GM18519 (cell line): ENCODE results near the gene UBQLNL.
A peak's percentile ranks its signal among the peaks of the same experiment; 100 is the strongest.

Source experiments
- ATAC-seq: cut with Tn5 transposase; IDR thresholded peaks from one replicate; pipeline ENCODE4 v1.9.1; 2021; ENCODE audit warnings: mild to moderate bottlenecking, moderate library complexity; ENCODE audit not compliant: unreplicated experiment, low FRiP score

UBQLNL gene, protein sequence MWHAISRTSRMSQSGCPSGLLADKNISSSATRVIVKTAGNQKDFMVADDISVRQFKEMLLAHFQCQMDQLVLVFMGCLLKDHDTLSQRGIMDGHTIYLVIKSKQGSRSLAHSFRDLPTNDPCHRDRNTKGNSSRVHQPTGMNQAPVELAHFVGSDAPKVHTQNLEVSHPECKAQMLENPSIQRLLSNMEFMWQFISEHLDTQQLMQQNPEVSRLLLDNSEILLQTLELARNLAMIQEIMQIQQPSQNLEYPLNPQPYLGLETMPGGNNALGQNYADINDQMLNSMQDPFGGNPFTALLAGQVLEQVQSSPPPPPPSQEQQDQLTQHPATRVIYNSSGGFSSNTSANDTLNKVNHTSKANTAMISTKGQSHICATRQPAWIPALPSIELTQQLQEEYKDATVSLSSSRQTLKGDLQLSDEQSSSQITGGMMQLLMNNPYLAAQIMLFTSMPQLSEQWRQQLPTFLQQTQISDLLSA

DNA sequence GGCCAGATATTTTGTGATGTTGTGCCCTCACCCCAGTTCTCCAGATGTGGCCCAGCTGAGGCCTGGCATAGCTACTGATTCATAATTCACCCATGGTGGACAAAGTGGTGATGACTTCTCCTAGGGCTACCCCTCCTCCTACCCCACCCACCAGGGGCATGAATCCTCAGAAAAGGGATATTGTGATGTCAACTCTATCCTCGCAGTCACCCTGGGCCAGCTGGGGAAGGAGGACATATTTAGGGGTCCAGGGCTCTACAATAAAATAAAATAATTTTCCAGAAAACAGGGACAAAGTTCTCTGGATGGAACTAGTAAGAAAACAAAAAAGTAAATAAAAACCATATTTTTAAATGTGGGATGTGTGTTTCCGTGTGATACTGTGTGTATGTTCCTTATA, at the start of gene UBQLNL:
TSS of gene UBQLNL (minus strand) at position 101 of the 400 bp plus-strand sequence. CDS start 258 bp downstream, outside the sequence.
- ATAC-seq = no peak

DNA sequence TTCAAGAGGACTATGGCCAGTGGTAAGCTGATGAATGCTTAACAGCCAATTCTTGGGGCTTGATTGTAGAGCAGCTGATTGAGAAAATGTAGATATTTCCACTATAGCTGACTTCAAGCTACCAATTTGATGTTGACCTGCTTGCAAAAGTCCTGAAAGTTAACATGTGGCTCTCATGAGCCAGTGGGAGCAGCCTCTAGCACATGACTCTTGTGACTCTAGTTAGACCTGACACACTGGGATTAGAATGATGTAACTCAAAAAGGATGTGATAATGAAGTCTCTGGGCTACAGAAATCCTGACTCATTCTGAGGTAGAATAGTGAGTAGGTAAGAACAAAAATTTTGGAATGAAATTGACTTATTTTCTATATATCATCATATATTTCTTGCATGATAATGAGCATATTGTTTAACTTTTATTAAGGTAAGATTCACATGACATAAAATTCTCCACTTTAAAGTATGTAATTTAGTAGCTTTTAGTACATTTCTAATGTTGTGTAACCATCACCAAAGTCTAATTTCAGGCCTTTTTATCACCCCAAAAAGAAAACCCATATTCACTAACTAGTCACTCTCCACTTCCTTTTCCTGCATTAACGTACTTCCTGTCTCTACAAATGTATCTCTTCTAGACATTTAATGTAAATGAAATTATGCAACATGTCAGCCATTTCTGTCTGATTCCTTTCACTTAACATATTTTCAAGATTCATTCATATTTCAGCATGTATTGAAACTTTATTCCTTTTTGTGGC, 47.9 kb upstream of the UBQLNL start:
- ATAC-seq = no peak

DNA sequence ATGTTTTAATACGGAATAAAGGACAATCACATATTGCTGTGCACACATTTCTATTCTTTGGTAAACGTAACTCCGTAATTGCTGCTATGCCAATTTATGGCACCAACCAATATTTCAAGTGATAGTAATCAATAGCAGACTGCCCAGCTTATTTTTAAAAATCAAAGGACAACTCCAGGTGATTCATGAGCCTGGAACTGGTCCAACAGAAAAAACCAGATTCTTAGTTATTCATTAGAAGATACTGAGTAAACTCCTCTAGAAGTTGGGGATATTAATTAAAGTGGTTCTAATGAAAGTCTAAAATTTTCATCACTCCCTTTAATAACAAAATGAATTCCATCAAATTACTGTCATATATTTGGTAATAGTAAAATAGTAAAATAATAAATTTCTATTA, 41.3 kb upstream of the UBQLNL start:
- no peak for ATAC-seq

DNA sequence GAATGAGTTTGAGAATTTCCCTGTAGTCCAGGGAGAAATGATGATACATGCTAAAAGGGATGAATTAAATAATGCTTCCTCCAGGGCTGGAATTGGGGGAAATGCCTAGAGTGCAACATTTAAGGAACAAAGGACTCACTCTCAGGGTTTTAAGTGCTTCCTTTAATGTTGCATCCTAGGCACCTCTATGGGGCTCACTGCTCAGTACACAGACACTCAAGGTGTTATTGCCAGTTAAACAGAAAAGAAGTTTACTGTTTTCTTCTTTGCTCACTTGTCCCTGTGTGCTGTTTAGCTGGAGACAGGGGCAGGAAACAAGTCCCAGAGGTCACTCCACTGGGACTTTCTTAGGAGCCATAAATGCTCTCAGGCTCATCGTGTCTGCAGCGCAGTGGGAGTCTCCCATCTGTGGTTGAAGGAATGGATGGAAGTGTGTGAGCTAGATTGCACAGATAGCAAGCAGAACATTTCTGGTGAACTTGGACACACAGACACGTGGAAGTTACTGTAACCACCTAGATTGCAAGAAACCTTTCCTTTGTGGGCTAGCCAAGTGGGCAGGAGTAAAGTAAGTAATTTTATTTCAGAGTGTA, 40.2 kb upstream of the UBQLNL start:
- ATAC-seq = no peak

DNA sequence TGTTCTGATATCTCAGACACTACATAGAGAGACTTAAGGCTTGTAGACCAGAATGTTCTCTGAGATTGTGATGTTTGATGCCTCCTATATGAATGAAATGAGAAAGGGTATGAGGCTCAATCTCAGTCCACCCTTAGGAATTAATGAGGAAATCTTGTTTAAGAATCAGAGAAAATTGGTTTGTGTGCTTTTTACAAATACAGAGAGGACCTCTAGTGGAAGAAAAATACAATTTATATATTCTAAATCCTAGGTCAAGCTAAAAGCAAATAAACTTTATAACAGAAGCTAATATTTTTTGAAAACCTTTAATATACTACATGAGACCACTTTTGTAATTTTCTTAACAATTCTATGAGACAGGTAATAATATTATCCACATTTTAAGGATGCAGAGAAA, 36.8 kb upstream of the UBQLNL start:
- no peak for ATAC-seq

DNA sequence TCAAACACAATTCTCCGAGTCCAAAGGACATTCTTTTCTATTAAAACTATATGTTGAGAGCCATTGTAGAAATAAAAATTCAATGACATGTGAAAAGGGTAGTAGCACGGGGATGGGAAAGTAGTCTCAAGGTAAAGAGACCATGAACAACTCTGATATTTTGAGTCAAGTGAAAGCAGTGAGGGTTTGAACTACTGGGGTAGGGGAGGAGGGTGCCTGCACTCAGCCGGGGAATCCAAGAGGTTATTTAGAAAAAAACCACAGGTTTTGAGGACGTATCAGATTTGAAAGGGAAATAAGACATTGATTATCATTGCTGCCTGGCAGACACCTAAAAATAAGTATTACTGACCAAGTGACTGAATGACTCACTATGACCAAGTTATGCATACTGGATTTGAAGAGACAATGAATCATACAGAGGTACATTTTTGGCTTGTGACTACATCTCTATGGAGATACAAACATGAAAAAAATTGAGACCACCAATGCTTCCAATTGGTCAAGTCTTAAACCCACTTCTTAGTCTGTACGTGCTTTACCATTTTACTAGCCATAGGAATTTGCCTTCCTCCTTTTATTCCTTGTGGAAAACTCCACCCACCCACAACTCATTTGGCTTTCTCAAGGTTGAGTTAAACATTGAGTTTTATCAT, 34.1 kb upstream of the UBQLNL start:
- ATAC-seq = peak; percentile 66

DNA sequence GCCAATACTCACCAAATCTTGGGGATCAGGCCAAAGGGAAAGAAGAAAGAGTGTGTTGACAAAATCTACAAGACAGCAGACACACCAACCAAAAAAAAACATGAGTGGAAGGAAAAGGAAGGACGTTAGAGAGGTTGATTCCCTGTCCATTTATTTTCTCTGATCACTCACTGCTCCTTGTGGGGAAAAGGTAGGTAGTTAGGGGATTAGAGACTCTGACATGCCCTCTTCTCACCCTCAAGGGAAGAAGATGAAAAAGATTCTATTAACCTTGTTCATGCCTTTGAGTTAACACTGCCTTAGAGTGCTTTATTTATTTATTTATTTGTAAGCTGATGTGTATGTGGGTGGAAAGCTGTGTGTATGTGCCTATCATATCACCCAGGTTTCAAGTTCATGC, 31.9 kb upstream of the UBQLNL start, which contains the start of gene OR52H1:
TSS of gene OR52H1 (minus strand) at position 101 of the 400 bp plus-strand sequence. CDS start 3,035 bp downstream, outside the sequence.
- no peak for ATAC-seq

DNA sequence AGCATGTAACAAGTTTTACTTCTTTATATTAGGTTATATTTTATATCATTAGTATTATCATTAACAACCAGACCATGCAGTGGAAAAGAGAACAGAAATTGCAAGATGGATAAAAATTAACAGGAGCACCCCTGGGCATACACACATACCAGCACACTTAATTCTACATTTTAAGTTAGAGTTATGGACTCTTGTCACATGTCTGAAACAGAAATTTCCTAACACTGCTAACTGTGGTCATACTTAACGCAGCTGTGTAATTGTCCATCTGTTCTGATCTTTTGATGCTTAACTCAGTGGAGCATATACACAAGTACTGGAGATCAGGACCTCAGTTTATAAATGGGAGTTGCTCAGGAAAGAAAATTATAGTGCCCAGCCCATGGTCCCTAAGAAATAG, 31.5 kb upstream of the UBQLNL start:
- no peak for ATAC-seq

DNA sequence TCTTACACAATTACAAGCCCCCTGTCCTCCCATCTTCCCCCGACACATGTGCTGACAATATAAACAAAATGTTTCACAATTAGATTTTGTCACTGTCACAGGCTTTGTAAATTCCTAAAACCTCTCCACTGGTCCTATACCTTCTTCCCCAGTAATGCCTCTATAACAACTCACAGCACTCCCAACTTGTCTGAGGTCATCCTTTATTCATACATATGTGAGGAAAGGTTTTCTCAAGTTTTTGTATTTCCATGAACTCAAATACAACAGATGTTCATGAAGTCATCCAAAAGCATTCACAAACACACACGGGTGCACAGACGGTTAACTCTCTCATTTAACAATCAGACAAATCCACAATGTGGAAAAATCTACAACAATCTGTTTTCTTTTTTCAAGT, 30.0 kb upstream of the UBQLNL start:
- no peak for ATAC-seq

DNA sequence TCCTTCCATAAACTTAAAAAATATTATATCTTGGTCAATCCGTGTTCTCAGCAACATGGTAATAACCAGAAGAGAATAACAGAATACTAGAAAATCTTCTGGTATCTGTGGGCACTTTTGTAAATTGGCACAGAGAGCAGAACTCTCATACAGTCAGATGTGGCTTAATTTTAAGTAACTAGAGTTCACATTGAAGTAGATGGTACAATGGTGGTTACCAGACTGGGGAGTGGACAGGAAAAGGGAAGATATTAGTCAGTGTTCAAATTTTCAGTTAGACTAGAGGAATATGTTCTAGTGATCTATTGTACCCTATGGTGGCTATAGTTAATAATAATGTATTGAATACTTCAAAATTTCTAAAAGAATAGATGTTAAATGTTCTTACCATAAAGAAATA, 24.9 kb upstream of the UBQLNL start:
- ATAC-seq = no peak

DNA sequence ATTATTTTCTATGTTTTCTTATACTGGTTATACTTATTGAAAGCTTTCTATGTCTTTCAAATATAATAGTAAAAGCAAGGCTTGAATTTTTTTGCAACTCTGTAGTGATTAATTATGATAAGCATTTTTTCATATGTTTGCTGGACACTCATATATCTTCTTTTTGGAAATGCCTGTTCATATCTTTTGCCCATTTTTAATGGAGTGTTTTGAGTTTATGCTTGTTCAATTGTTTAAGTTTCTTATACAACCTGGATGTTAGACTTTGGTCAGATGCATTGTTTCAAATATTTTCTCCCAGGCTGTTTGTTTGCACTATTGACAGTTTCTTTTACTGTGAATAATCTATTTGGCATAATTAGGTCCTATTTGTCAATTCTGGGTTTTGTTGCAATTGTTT, 20.0 kb upstream of the UBQLNL start:
- no peak for ATAC-seq

DNA sequence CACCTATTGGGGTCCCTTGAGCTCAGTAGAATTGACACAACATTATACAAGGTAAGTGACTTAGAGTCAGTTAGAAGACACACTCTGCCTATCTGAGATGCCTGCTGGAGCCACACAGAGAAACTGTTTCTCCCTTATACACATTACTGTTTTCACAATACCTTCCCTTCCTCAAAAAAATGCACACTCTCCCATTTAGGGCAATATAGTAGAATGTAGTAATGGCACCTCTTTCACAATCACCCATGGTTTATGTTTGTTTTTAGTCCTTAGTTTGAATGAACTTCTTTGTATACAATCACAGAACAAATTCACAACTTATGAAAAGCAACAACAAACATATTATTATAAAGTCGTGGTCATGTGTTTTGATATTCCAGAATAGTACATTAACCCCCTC, 17.5 kb upstream of the UBQLNL start:
- ATAC-seq = no peak

DNA sequence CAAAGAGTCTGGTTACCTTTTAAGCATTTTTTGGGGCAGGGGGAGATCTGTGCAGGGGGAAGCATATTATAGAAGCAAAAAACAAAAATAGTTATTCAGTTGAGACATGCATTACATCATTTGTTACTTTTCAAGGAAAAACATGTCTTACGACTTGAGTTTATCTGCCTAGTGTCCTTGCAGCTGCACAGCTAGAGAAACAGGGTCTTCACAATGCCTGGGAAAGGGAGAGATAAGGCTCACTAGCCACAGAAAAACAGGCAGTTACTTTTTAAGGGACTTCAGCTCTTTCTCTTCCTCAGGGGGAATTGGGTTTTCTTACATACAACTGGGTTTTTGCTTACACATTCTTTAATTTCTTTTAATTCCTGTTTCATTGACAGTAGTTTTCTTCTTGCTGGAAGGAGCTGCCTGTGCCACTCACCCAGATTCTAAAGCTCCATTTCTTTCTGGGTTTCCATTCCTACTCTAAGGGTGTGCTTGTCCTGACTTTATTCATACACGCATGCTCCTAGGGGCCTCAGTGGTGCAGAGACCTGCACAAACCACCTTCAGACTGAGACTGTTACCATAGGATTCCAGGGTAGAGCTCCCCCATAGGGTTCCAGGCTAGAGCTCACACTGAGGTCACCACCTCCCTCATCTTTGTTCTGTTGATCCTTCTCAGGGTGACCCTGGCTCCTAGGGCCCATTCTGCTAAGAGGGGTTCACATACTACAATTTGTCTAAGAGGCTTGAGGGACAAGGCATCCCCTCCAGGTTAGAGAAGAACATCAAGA, 14.7 kb upstream of the UBQLNL start:
- no peak for ATAC-seq

DNA sequence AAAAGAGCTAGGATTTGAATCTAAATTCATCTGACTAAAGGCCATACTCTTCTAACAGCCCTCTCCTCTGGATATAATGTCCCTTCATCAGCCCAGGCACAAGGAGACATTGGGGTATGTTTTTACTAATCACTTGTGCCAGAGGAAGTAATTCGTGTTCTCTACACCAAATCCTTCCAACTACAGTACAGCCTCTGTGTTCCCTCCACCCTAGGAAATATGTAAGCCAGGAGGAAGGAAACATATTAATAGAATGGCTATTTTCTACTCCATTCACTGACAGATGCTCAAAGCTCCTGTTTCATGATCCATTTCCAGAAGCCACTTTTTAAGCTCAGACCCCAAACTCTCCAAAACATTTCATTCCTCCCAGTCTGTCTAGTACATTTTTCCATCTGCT, 12.0 kb upstream of the UBQLNL start:
- ATAC-seq = no peak

DNA sequence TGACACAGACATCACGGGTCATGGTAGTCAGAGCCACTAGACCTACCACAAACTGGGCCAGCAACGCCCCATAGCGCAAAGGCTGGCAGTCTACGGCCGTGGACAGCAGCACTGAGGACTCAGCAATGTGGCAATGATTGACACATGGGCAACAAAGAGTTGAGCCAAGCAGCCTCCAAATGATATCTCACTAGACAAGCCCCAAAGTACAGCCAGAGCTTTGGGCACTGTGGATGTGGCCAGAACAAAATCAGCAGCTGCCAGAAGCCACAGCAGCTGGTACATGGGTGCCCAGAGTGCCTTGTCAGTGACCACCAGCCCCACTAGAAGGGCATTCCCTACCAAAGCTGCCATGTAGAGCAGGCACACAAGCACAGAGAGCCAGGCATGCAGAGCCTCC, 11.2 kb upstream of the UBQLNL start:
- ATAC-seq = no peak

DNA sequence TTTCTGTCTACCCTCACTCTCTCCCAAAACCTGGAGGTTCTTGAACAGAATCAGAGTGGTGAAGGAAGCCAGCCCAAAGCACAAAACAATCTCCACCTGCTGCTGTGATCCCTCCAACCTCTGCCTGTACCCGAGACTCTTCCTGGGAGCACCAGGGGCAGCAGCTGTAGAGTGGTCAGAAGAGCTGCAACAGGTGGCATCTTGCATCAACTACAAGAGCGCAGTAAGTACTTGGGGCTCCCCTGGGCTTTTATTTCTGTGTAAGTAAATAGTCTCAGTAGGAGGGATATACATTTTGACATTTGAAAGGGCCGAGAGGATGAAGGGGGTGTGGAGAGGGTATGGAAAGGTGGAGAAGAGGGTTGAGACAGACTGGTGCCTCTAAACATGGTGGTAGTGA, 8.3 kb upstream of the UBQLNL start:
- no peak for ATAC-seq

DNA sequence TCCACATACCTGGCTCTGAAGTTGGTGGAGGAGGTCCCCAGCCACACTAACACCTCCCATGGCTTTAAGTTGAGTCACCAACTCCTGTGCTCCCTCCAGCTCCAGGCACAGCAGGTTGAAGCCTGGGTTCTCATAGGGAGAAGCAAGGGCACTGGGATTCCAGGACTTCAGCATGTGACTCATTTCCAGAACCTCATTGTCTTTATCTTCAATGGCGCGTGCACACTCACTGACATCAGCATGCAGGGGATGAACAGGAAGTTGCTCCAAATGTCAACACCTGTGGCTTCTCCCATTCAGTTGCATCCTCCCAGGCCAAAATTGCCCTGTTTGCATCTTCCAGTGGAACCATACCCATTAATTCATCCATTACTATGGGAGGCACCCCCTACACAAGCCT, 5.8 kb upstream of the UBQLNL start:
- no peak for ATAC-seq

DNA sequence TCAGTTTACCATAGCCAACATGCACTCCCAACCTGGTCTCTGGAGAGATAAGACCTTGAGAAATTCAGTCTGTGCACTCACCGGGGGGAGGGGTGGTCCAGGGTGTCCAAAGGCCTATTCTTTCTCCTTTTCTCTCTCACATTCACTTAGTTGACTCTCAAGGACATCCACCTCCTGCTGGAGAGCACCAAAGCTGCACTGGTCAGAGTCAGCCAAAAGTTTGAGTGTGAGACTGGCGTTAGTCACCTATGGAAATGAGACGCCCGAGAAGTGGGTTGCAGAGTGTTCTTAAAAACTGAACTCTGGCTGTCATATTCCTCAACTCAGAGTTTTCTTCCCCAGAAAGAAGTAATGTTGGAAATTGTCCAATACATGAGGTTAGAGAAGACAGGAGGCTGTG, 5.0 kb upstream of the UBQLNL start:
- ATAC-seq = no peak

DNA sequence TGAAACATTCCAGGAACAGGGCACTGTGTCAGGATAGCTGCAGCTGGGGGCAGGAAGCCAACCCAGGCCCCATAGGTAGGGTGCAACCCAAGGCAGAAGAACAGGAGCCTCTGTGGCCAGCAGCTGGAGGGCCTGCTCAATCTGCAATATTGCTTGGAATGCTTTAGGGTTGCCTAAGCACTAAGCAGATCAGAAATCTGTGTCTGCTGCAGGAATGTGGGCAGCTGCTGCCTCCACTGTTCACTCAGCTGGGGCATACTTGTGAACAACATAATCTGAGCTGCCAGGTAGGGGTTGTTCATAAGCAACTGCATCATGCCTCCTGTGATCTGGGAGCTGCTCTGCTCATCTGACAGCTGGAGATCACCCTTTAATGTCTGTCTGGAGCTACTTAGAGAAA, 1.7 kb downstream of the UBQLNL start:
- ATAC-seq = no peak

DNA sequence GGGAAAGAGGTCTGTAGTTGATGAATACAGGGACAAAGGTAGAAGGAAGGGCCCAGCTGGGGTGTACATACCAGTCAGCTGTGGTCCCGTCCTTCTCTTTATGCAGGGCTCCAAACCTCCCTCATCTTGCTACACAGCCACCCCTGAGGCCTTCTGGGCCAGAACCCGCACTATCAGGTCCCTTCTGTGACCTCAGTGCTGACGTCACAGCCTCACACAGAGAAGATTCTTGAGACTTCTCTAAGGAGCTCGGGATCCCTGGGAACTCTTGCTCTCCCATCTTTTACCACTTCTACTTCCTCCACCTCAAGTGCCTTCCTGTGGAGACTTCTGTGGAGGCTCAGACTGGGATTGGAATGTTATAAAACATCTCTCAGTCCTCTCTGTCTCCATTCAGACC, 6.7 kb downstream of the UBQLNL start, which contains the start of gene UBQLN3:
TSS of gene UBQLN3 (minus strand) at position 155 of the 400 bp plus-strand sequence. CDS start 399 bp downstream, outside the sequence.
- no peak for ATAC-seq
